ENCODE measurements around the gene DPYSL3. TPM values are rescaled to one million over a fixed set of nuclear protein-coding genes. Genes with fewer than 3 reads are reported as not detected.
"Not testable (repeated sequence)": the region's sequence is repeated elsewhere in the genome, so short reads cannot be mapped to it uniquely, and the experiment has no call there.

Gene DPYSL3
- polyA plus RNA-seq, 1 of the 3 experiments (the other 2 are of a cell fraction) = 123 TPM

DNA sequence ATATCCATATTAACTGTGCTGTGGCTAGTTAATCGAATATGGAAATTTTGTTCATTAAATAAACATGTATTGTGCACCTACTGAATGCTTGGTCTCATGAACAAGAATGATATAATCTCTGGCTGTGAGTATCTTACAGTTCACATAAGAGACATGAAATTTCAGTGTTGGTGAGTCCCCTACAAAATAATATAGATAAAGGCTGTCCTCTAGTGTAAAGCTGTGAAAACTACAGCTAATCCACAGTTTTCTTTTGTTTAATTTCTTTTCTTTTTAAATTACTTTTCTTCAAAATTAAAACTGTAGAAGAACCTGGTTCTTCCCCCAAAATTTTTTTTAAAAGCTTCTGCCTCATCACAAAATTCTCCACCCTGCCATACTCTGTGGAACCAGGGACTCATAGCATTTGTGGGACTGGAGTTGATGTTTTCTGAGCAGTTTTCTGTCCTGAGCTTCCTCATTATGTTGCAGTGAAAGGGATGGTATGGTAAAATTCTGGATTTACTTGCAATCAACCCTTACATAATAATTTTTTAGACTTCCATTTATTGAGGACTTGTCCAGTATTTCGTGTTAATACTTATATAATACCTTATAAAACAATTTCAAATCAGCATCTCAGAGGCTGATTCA lies 140.0 kb downstream of the DPYSL3 start:
- no peaks in the 10 kb centered on the region for H3K79me2 ChIP-seq (ENCODE audit: insufficient read depth)
- no peaks in the 10 kb centered on the region for H3F3A ChIP-seq (replicated peaks; ENCODE audit: insufficient read depth)
- no peaks in the 10 kb centered on the region for H3K36me3 ChIP-seq (replicated peaks in 1 of 2; ENCODE audit: control insufficient read depth in 1 of 2, insufficient read depth in 2 of 2, low read length in 1 of 2)
- CTCF ChIA-PET = interaction anchor here (0.6 to 3.6 kb wide), 48 partner anchors 9 to 842 kb away, joined by 3 to 57 read pairs (median 4); partner anchors contain the start of gene STK32A
- H3K4me1 ChIP-seq (ENCODE audit: control insufficient read depth in 1 of 2, insufficient read depth in 2 of 2, low read depth in 1 of 2, low read length in 1 of 2) = no peaks in the 10 kb centered on the region; a peak in 1 of 4 replicates
- no peaks in the 10 kb centered on the region for H3K9me2 ChIP-seq
- TF ChIP-seq JUND (IDR thresholded peaks at IDR 0.05) (no peak), PBX3 (IDR thresholded peaks at IDR 0.05) (no peak), SMC3 (IDR thresholded peaks at IDR 0.05; ENCODE audit: low read depth, low read length) (peak; percentile 76), TEAD4 (IDR thresholded peaks at IDR 0.05; ENCODE audit: borderline replicate concordance, insufficient read depth) (no peak), MEF2A (IDR thresholded peaks at IDR 0.05; ENCODE audit: borderline replicate concordance, low read depth) (no peak), RAD21 (IDR thresholded peaks at IDR 0.05; ENCODE audit: low read length) (peak; percentile 84), EP300 (IDR thresholded peaks at IDR 0.05; ENCODE audit: borderline replicate concordance in 1 of 2, low read depth in 1 of 2, low read length in 1 of 2) (no peak), RXRA (IDR thresholded peaks at IDR 0.05; ENCODE audit: borderline replicate concordance, low read depth) (no peak)
- TF ChIP-seq, protein P1, sequence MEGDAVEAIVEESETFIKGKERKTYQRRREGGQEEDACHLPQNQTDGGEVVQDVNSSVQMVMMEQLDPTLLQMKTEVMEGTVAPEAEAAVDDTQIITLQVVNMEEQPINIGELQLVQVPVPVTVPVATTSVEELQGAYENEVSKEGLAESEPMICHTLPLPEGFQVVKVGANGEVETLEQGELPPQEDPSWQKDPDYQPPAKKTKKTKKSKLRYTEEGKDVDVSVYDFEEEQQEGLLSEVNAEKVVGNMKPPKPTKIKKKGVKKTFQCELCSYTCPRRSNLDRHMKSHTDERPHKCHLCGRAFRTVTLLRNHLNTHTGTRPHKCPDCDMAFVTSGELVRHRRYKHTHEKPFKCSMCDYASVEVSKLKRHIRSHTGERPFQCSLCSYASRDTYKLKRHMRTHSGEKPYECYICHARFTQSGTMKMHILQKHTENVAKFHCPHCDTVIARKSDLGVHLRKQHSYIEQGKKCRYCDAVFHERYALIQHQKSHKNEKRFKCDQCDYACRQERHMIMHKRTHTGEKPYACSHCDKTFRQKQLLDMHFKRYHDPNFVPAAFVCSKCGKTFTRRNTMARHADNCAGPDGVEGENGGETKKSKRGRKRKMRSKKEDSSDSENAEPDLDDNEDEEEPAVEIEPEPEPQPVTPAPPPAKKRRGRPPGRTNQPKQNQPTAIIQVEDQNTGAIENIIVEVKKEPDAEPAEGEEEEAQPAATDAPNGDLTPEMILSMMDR (IDR thresholded peaks at IDR 0.05) = peak; percentile 94
- H4K20me1 ChIP-seq (ENCODE audit: insufficient read depth) = no peaks in the 10 kb centered on the region
- peak overlapping the region; percentile 15; the same call in 1 of the 2 replicates for H2AFZ ChIP-seq (ENCODE audit: low read depth)
- no peak overlapping the region; the same call in 1 of the 2 replicates for H3K9ac ChIP-seq
- peak overlapping the region in 1 of 2 experiments; percentile 34; a peak in 1 of 4 replicates for H3K27ac ChIP-seq (ENCODE audit: low read depth in 2 of 2, low read length in 1 of 2)
- H3K9me3 ChIP-seq = no peaks in the 10 kb centered on the region
- 5% methylated on average over 2 of the region's 2 CpGs for WGBS (ENCODE audit: low lambda C conversion rate)
- H3K4me3 ChIP-seq (ENCODE audit: low read depth in 2 of 2, low read length in 1 of 2) = no peak overlapping the region
- no peaks in the 10 kb centered on the region for H3K27me3 ChIP-seq (ENCODE audit: insufficient read depth)
- no peak overlapping the region; the same call in 1 of the 2 replicates for H3K4me2 ChIP-seq
- POLR2A ChIA-PET = no interaction called here
- DNase-seq = no peak

DNA sequence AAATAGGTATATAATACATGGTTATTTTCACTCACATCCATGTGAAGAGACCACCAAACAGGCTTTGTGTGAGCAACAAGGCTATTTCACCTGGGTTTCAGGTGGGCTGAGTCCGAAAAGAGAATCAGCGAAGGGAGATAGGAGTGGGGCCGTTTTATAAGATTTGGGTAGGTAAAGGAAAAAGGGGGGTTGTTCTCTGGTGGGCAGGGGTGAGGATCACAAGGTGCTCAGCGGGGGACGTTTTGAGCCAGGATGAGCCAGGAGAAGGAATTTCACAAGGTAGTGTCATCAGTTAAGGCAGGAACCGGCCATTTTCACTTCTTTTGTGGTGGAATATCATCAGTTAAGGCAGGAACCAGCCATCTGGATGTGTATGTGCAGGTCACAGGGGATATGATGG lies 142.5 kb downstream of the DPYSL3 start:
- H3K9ac ChIP-seq; H4K20me1 ChIP-seq (ENCODE audit: insufficient read depth); H3K36me3 ChIP-seq (replicated peaks in 1 of 2; ENCODE audit: control insufficient read depth in 1 of 2, insufficient read depth in 2 of 2, low read length in 1 of 2); H3K4me3 ChIP-seq (ENCODE audit: low read depth in 2 of 2, low read length in 1 of 2); H3K4me1 ChIP-seq (ENCODE audit: control insufficient read depth in 1 of 2, insufficient read depth in 2 of 2, low read depth in 1 of 2, low read length in 1 of 2); POLR2A ChIA-PET; DNase-seq; H3K4me2 ChIP-seq; H3K27ac ChIP-seq (ENCODE audit: low read depth in 2 of 2, low read length in 1 of 2); H3K9me3 ChIP-seq; H2AFZ ChIP-seq (ENCODE audit: low read depth); H3F3A ChIP-seq (replicated peaks; ENCODE audit: insufficient read depth); H3K9me2 ChIP-seq; H3K27me3 ChIP-seq (ENCODE audit: insufficient read depth); H3K79me2 ChIP-seq (ENCODE audit: insufficient read depth): not testable (repeated sequence)
- 94% methylated on average over 6 of the region's 6 CpGs for WGBS (ENCODE audit: low lambda C conversion rate)
- CTCF ChIA-PET = interaction anchor here (0.8 to 3.6 kb wide), 4 partner anchors 17 to 209 kb away, joined by 3 to 57 read pairs (median 12); no protein-coding TSS in a partner anchor

Measured in SK-N-SH (cell line).